NCI-H187 treated with DMSO at 0.1 percent for 48 hours (cell line): ENCODE results near the gene RPS16.

Experiments used
- DNase-seq: peaks from one replicate; lab custom pipeline; 2025; lab: John Stamatoyannopoulos, UW

RPS16 gene

DNA sequence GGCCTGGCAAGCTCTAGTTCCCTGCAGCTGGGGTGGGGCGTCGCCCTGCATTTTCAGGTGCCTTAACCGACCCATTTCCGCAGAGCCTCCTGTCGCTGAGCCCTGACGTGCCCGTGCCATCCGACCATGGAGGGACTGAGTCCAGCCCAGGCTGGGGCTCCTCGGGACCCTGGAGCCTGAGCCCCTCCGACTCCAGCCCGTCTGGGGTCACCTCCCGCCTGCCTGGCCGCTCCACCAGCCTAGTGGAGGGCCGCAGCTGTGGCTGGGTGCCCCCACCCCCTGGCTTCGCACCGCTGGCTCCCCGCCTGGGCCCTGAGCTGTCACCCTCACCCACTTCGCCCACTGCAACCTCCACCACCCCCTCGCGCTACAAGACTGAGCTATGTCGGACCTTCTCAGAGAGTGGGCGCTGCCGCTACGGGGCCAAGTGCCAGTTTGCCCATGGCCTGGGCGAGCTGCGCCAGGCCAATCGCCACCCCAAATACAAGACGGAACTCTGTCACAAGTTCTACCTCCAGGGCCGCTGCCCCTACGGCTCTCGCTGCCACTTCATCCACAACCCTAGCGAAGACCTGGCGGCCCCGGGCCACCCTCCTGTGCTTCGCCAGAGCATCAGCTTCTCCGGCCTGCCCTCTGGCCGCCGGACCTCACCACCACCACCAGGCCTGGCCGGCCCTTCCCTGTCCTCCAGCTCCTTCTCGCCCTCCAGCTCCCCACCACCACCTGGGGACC, 27.9 kb downstream of the RPS16 start:
- DNase-seq = no peak

- DNase-seq = no peak
Measured at GRCh38 chr19:39407410-39407659, 28.4 kb downstream of the RPS16 start.

DNA sequence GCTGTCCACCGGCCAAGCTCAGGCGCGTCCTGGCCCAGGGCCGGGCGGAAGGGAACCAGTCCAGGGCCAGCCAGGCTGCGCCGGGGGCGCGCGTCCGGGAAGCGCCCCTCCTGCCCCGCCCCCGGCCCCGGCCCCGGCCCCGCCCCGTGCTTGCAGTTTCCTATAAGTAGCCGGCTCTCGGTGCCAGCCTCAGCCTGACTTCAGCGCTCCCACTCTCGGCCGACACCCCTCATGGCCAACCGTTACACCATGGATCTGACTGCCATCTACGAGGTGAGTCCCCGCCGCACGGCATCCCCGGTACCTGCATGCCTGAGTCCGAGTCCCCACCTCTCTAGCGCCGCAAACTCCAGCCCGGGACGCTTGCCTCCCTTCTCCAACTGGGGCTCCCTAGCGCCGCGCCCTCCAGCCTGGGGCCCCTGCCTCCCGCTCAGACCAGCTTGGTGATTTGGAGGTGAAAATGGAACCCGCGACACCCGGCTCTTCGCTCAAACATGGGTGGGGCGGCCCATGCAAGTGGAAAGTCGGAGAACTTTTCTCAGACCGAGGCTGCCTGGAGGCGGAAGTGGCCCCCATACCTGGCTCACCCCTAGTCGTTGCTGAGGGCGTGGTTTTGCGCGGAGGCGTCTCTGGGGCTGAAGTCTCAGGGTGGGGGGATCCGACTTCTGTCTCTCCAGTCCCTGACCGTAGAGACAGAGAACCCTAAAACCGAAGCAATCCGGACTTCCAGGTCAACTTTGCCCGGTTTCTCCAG, 28.9 kb downstream of the RPS16 start, which contains the start of gene ZFP36:
TSS of gene ZFP36 (plus strand) at position 192 of the 754 bp plus-strand sequence. CDS start at position 250, 58 bp downstream.
- no peak for DNase-seq

GRCh38 chr19:39405958-39406655, 29.6 kb downstream of the RPS16 start:
- DNase-seq = no peak

GRCh38 chr19:39405261-39405957, 30.3 kb downstream of the RPS16 start:
- no peak for DNase-seq

DNA sequence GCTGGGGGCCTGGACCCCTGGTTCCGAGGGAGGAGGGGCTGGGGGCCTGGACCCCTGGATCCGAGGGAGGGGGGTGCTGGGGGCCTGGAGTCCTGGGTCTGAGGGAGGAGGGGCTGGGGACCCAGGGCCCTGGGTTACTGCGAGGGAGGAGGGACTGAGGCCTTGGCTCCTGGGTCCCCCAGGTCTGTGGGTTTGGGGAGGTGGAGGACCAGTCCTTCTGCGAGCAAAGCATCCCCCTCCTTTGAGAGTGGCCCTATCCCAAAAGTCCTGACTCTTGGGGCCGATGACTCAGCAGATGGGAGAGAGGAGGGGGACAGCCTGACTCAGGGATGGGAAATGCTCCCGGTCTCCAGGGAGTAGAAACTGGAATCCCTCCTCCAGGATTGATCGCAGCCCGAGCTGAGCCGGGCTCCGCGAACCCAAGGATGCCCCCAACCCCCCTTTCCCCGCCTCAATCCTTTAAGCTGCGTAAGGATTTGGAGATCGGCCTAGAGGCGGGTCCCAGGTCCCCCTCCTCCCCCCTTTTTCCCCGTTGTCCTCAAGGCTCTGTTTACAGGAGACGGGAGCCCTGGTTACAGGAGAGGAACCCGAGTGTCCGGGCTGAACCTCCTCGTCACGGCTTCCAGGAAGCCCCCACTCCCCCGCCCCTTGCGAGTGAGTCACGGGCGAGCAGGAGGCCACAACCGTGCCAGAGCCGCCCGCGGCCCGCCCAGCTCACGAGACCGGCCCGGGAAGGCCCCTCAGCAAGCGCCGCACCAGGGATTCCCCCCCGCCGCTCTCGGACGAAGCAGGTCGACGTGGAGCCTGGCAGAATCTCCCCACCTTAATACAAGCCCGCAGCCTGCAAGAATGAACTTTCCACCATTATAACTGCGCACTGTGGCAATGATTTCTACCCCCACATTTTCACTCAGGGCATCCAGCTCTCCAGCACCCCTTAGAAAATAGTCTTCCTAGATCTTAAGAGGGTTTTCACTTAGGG, 32.1 kb downstream of the RPS16 start:
- no peak for DNase-seq

GRCh38 chr19:39402346-39403300, 33.1 kb downstream of the RPS16 start:
- DNase-seq = no peak

DNA sequence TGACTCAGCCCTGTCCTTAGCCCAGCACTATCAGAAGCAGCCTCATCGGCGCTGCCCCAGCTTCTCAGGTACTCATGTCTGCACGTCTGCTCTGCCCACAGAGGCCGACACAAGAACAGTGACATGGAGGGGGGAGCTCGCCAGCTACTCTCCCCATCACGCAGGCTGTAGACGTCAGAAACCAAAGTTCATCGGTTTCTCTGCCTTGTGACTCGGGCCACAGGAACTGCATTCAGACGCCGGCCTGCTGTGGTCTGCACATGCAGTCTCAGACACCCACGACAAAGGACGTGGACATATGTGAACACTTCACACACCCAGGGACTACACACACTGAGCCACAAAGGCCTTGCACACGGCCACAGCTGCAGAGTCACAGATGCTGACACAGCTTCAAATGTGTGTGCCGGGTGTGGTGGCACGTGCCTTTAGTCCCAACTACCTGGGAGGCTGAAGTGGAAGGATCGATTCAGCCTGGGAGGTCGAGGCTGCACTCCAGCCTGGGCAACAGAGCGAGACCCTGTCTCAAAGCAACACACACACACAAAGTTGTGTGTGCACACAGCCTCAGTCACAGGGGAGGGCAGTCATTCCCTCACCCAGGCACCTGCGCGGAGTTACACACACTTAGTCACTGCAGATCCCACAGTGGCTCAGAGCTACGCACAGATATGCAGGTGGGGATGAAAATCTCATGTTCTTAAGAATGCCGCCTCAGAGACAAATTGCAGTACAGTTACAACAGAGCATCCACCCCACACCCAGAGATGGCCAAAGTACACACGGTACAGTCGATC, 34.0 kb downstream of the RPS16 start:
- no peak for DNase-seq

- no peak for DNase-seq
Measured at GRCh38 chr19:39401070-39401548, 34.6 kb downstream of the RPS16 start.

DNA sequence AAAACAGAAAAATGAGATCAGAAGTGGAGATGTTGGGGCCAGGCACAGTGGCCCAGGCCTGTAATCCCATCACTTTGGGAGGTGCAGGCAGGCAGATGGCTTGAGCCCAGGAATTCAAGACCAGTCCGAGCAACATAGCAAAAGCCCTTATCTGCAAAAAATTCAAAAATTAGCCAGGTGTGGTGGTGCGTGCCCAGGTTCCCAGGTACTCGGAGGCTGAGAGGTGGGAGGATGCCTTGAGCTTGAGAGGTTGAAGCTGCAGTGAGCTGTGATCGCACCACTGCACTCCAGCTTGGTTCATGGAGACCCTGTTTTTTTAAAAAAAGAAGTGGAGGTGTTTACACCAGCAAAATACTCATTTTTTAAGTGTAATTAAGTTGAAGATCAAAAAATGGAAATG, 35.7 kb downstream of the RPS16 start:
- no peak for DNase-seq

DNA sequence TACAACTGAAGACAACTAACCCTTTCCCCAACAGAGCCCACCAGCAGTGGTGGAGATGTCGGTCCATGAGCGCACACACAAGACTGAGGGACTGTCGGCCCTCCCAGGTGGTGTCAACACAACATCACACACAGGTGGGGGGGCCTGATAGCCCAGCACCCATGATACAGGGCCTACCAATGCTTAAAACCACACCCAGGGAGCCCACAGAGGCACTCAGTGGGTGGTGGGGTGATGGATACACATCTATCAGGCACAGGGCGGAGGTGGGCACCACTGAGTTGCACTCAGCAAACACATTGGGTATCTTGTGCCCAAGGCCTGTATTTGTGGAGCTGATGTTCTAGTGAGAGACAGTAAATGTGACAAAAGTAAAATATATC, 36.1 kb downstream of the RPS16 start:
- DNase-seq = no peak

DNA sequence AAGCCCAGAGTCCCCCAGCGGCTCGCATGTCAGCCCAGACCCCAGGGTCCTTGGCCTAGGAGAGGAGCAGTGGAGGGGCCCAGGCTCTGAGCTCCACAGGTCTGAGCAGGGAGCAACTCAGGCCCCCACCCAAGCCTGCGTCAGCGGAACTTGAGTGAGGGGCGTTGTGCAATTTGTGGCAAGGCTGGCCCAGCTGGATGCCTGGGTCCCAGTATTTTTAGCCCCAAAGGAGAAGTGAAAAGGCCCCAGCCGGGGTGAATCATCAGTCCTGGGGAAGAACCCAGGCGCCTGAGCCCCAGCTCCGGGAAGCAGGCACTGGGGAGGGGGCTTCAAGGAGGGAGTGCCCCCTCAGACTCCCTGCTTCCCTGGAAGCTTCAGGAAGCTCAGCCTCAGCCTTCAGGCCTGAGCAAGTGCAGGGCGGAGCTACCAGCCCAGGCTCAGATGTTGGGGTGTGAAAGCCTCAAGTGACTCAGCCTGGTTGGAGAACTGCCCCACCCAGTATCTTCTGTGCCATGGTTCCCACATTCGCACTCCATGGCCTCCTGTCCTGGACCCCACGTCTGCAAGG, 37.4 kb downstream of the RPS16 start:
- no peak for DNase-seq

- no peak for DNase-seq
Measured at GRCh38 chr19:39397360-39398296, 38.1 kb downstream of the RPS16 start.

- peak; percentile 100 for DNase-seq
Measured at GRCh38 chr19:39390751-39391437, 44.9 kb downstream of the RPS16 start, which contains the start of the genes MED29 and PAF1. Gene MED29, plus strand, starts transcription at chr19:39391378. Its CDS starts 45 bp downstream, at chr19:39391423. Gene PAF1, minus strand, starts transcription at chr19:39391106. Its CDS starts 242 bp downstream, at chr19:39390864.

GRCh38 chr19:39390451-39390750, 45.3 kb downstream of the RPS16 start:
- DNase-seq = no peak

DNA sequence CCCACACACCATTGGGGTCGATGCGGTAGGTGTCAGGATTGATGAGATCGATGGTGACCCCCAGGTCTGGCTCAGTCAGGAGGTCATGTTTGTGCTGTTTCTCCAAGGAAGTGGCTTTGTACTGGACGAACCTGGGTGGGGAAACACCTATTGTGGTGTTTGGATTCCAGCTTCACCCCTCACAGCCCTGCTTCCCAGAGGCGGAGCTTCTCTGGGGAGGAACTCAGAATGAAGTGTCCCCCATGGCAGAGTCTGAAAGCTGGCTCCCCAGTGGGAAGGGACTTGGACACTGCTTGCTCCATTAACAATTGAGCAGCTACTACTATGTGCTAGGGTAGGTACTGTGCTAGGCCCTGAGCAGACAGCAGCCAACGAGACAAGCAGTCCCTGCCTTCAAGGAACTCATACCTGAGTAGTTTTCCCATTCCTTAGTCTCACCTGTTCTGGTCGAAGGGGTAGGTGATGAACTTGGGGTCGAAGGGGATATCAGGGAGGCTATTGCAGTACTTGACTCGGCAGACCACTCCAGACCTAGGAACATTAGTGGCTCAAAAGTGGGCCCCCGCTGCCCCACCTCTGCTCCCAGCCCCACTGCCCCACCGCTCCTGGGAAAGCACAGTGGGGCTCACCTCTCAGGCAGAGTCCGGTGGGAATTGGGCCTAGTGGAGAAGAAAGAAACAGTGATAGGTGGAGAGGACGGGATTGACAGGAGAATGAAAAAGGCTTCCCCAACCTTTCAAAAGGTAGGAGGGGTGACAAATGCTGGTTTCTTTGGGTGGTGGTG, 45.9 kb downstream of the RPS16 start:
- DNase-seq = no peak
